GM12801 (cell line): ENCODE results near the gene OR2T8.

Experiments
- CTCF ChIP-seq: IDR thresholded peaks from one replicate; pipeline ENCODE4 v1.5.1; 2011; ENCODE audit warnings: control low read depth; ENCODE audit not compliant: insufficient read length; ENCODE audit errors: extremely low read depth

Gene OR2T8

GRCh38 chr1:247962911-247963588 lies 43.0 kb downstream of the OR2T8 start:
- TF ChIP-seq CTCF = no peak

GRCh38 chr1:247964933-247965332 lies 44.9 kb downstream of the OR2T8 start, which contains the start of gene OR2AK2:
TSS of gene OR2AK2 (plus strand) at chr1:247965233. CDS start at chr1:247965377, 144 bp downstream.
- TF ChIP-seq CTCF = no peak

GRCh38 chr1:247966532-247967204 lies 46.6 kb downstream of the OR2T8 start:
- no peak for TF ChIP-seq CTCF
